A673 (cell line): ENCODE results near the gene PPP2R2D. TPM values are rescaled to one million over a fixed set of nuclear protein-coding genes. Genes with fewer than 3 reads are reported as not detected.

Experiments used
- BruUV-seq: library from RNA; stranded (reverse); fragments of 400-500 nt; replicated peaks from 2 replicates; lab custom pipeline; 2021; lab: Mats Ljungman, UMichigan
- CTCF ChIA-PET: fragments of 300-600 bp; sonication (Branson Sonifier 250); formaldehyde crosslinking; loops from one replicate; lab custom pipeline; 2022; ENCODE audit warnings: antibody characterized with exemption; lab: Charles Lee
- POLR2A ChIA-PET: fragments of 300-600 bp; sonication (Branson Sonifier 250); formaldehyde crosslinking; loops from one replicate; lab custom pipeline; 2022; ENCODE audit warnings: antibody characterized with exemption; ENCODE audit not compliant: low non-redundant PET; lab: Charles Lee
- DNase-seq: peaks from one replicate; pipeline ENCODE4 v3.0.0-alpha.2; 2015; ENCODE audit warnings: low spot score
- H3K27ac ChIP-seq: fragments of 200-600 bp; sonication (generic); 2 replicates; pipeline ENCODE4 v1.5.1; 2016; ENCODE audit warnings: mixed run types, low read depth, mild to moderate bottlenecking, mixed read lengths, antibody characterized with exemption, low read length; ENCODE audit not compliant: poor library complexity, severe bottlenecking
- H3K27me3 ChIP-seq: fragments of 200-600 bp; sonication (generic); replicated peaks from 2 replicates; pipeline ENCODE4 v1.6.1; 2017; ENCODE audit warnings: mixed run types, low read depth, mild to moderate bottlenecking, mixed read lengths, antibody characterized with exemption, low read length; ENCODE audit not compliant: insufficient read depth, poor library complexity
- H3K36me3 ChIP-seq: fragments of 200-600 bp; sonication (generic); 2 replicates; pipeline ENCODE4 v1.6.1; 2016; ENCODE audit warnings: mixed run types, mild to moderate bottlenecking, mixed read lengths, antibody characterized with exemption, low read length; ENCODE audit not compliant: insufficient read depth, poor library complexity, severe bottlenecking
- H3K4me1 ChIP-seq: fragments of 200-600 bp; sonication (generic); 2 replicates; pipeline ENCODE4 v1.6.1; 2017; ENCODE audit warnings: mixed run types, mild to moderate bottlenecking, mixed read lengths, antibody characterized with exemption, low read length; ENCODE audit not compliant: insufficient read depth, poor library complexity, severe bottlenecking
- H3K4me3 ChIP-seq: fragments of 200-600 bp; sonication (generic); 2 replicates; pipeline ENCODE4 v1.5.1; 2016; ENCODE audit warnings: low read depth, mixed run types, mild to moderate bottlenecking, mixed read lengths, low read length; ENCODE audit not compliant: poor library complexity, severe bottlenecking
- H3K9me3 ChIP-seq: fragments of 200-600 bp; sonication (generic); 2 replicates; pipeline ENCODE4 v1.6.1; 2016; ENCODE audit warnings: mixed run types, low read depth, mild to moderate bottlenecking, mixed read lengths, antibody characterized with exemption, low read length; ENCODE audit not compliant: poor library complexity, severe bottlenecking
- EZH2 ChIP-seq: fragments of 200-600 bp; sonication (generic); IDR thresholded peaks from 2 replicates; pipeline ENCODE4 v1.6.1; 2017; ENCODE audit warnings: borderline replicate concordance, low read depth, mild to moderate bottlenecking, mixed read lengths, antibody characterized with exemption, low read length; ENCODE audit not compliant: poor library complexity, severe bottlenecking
- intact Hi-C: fragments of 100-400 bp; cut with micrococcal nuclease; formaldehyde crosslinking; loops from one replicate; pipeline ENCODE4 v1.10.0; 2022; ENCODE audit not compliant: unreplicated experiment
- total RNA-seq: library from RNA; stranded (reverse); gene quantifications from 2 replicates; pipeline ENCODE4 v1.2.3, GENCODE V29; 2021
- TF ChIP-seq, protein P1 (sequence below): fragments of 300-800, 200-600 bp; sonication (generic); conservative IDR thresholded peaks from 2 replicates; pipeline ENCODE4 v1.5.1; 2017; ENCODE audit warnings: low read depth, mild to moderate bottlenecking, antibody characterized with exemption, low read length, moderate library complexity, mixed read lengths

Gene PPP2R2D
- total RNA-seq, 1 experiment from 2014 or later, result 49.1 TPM

GRCh38 chr10:131943021-131943814 is 42.4 kb downstream of the PPP2R2D start:
- CTCF ChIA-PET, result no interaction called here
- DNase-seq, result peak; percentile 29

DNA sequence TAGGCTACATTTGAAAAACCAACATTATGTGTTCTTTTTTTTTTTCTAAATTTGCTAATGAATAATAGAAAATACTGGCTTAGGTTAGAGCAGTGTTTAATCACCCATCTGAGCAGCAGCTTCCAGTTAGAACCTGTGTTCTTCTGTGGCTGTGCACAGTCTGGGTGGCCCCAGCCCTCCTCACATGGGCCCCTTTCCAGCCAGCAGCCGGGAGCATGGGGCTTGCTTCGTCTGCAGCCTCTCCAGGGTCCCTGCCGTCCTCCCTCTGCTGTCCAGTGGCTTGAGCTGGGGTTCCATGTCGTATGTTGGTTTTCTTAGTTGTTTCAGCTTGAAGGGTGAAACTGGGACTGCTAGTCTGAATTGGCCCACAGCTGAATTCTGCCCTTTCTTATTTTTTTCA is 43.6 kb downstream of the PPP2R2D start:
- no peak for DNase-seq
- Histone ChIP-seq H3K36me3 (peaks cover 65% of the 10 kb centered on the region), H3K27ac (no peak overlapping the region), H3K27me3 (no peaks in the 10 kb centered on the region), H3K9me3 (no peaks in the 10 kb centered on the region), H3K4me1 (peaks cover 18% of the 10 kb centered on the region), H3K4me3 (no peak overlapping the region)
- TF ChIP-seq, protein P1, sequence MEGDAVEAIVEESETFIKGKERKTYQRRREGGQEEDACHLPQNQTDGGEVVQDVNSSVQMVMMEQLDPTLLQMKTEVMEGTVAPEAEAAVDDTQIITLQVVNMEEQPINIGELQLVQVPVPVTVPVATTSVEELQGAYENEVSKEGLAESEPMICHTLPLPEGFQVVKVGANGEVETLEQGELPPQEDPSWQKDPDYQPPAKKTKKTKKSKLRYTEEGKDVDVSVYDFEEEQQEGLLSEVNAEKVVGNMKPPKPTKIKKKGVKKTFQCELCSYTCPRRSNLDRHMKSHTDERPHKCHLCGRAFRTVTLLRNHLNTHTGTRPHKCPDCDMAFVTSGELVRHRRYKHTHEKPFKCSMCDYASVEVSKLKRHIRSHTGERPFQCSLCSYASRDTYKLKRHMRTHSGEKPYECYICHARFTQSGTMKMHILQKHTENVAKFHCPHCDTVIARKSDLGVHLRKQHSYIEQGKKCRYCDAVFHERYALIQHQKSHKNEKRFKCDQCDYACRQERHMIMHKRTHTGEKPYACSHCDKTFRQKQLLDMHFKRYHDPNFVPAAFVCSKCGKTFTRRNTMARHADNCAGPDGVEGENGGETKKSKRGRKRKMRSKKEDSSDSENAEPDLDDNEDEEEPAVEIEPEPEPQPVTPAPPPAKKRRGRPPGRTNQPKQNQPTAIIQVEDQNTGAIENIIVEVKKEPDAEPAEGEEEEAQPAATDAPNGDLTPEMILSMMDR, result no peak
- no peak for TF ChIP-seq EZH2
- intact Hi-C loops, result no loop called here
- CTCF ChIA-PET, result interaction anchor here (1.0 kb wide), 1 partner anchor 45 kb away, joined by 3 read pairs; no protein-coding TSS in a partner anchor
- no TSS peak for BruUV-seq
- POLR2A ChIA-PET, result interaction anchor here (0.6 kb wide), 1 partner anchor 38 kb away, joined by 3 read pairs; no protein-coding TSS in a partner anchor

More at GRCh38 chr10:131943021-131943814, 42.4 kb downstream of the PPP2R2D start:
- intact Hi-C loops, result no loop called here
- Histone ChIP-seq H3K27me3 (no peaks in the 10 kb centered on the region), H3K36me3 (peaks cover 59% of the 10 kb centered on the region), H3K4me3 (no peak overlapping the region), H3K4me1 (peaks cover 13% of the 10 kb centered on the region), H3K9me3 (no peaks in the 10 kb centered on the region), H3K27ac (no peak overlapping the region)
- no TSS peak for BruUV-seq
- TF ChIP-seq EZH2, result no peak
- TF ChIP-seq, protein P1, result peak; percentile 45
- POLR2A ChIA-PET, result no interaction called here

- BruUV-seq, result no TSS peak
- H3K27ac ChIP-seq, result no peak overlapping the region
Observed at GRCh38 chr10:131944976-131945695, 44.3 kb downstream of the PPP2R2D start.

More at GRCh38 chr10:131944976-131945695, 44.3 kb downstream of the PPP2R2D start:
- POLR2A ChIA-PET, result no interaction called here
- Histone ChIP-seq H3K9me3 (no peaks in the 10 kb centered on the region), H3K27me3 (no peaks in the 10 kb centered on the region), H3K36me3 (peaks cover 62% of the 10 kb centered on the region), H3K4me1 (peaks cover 18% of the 10 kb centered on the region), H3K4me3 (no peak overlapping the region)
- DNase-seq, result no peak
- CTCF ChIA-PET, result interaction anchor here (1.0 kb wide), 1 partner anchor 45 kb away, joined by 3 read pairs; no protein-coding TSS in a partner anchor
- intact Hi-C loops, result no loop called here
- no peak for TF ChIP-seq EZH2
- TF ChIP-seq, protein P1, result no peak
